ENCODE results near the gene METTL8. TPM values are rescaled to one million over a fixed set of nuclear protein-coding genes. Genes with fewer than 3 reads are reported as not detected.
"Not testable (repeated sequence)": the region's sequence is repeated elsewhere in the genome, so short reads cannot be mapped to it uniquely, and the experiment has no call there.

Gene METTL8
- total RNA-seq, 4 donors from 2014 or later: 6.9 to 33.0 (median 17.7) TPM

- no peak for DNase-seq
- Histone ChIP-seq H3K36me3 (no peaks in the 10 kb centered on the region), H3K27me3 (no peaks in the 10 kb centered on the region), H3K27ac (no peak overlapping the region), H3K9me3 (peaks cover 0 to 4% of the 10 kb centered on the region in 2 donors), H3K4me1 (no peaks in the 10 kb centered on the region), H3K4me3 (no peak overlapping the region)
- intact Hi-C loops (cut with DNase I; ENCODE audit: low total_unique reads): no loop called here
- TF ChIP-seq POLR2A (IDR thresholded peaks at IDR 0.05): no peak
- TF ChIP-seq, protein P1, sequence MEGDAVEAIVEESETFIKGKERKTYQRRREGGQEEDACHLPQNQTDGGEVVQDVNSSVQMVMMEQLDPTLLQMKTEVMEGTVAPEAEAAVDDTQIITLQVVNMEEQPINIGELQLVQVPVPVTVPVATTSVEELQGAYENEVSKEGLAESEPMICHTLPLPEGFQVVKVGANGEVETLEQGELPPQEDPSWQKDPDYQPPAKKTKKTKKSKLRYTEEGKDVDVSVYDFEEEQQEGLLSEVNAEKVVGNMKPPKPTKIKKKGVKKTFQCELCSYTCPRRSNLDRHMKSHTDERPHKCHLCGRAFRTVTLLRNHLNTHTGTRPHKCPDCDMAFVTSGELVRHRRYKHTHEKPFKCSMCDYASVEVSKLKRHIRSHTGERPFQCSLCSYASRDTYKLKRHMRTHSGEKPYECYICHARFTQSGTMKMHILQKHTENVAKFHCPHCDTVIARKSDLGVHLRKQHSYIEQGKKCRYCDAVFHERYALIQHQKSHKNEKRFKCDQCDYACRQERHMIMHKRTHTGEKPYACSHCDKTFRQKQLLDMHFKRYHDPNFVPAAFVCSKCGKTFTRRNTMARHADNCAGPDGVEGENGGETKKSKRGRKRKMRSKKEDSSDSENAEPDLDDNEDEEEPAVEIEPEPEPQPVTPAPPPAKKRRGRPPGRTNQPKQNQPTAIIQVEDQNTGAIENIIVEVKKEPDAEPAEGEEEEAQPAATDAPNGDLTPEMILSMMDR (IDR thresholded peaks at IDR 0.05): no peak
Measured at GRCh38 chr2:171365232-171365631, 68.6 kb downstream of the METTL8 start.

GRCh38 chr2:171362396-171362795, 71.4 kb downstream of the METTL8 start:
- no peak for DNase-seq
- Histone ChIP-seq H3K36me3 (no peaks in the 10 kb centered on the region), H3K27ac (no peak overlapping the region), H3K27me3 (no peaks in the 10 kb centered on the region), H3K9me3 (peaks cover 0 to 4% of the 10 kb centered on the region in 2 donors), H3K4me1 (no peaks in the 10 kb centered on the region), H3K4me3 (no peak overlapping the region)
- TF ChIP-seq POLR2A (IDR thresholded peaks at IDR 0.05): no peak
- TF ChIP-seq, protein P1 (IDR thresholded peaks at IDR 0.05): no peak
- intact Hi-C loops (cut with DNase I; ENCODE audit: low total_unique reads): no loop called here

DNA sequence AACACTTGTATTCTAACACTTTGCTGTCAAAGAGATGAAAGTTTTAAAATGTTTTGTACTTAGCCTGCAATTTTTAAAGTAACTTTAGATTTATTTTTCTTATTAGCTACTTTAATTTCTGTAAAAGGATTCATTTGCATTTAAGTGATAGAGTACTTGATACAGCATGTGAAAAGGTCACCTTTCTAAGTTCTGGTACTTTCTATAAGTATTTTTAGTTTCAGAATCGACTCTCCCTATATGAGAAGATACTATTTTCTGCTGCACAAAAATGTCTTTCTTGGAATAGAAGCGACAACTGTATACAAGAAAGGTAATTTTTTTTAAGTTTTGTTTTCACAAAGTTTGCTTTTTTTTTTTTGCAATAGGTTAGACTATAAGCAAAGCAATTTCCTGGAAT, 72.9 kb downstream of the METTL8 start:
- Histone ChIP-seq H3K27ac (no peak overlapping the region), H3K4me3 (no peak overlapping the region), H3K27me3 (no peaks in the 10 kb centered on the region), H3K36me3 (no peaks in the 10 kb centered on the region), H3K9me3 (peaks cover 0 to under 1% of the 10 kb centered on the region in 2 donors), H3K4me1 (no peaks in the 10 kb centered on the region)
- intact Hi-C loops (cut with DNase I; ENCODE audit: low total_unique reads): no loop called here
- no peak for DNase-seq
- TF ChIP-seq, protein P1 (IDR thresholded peaks at IDR 0.05): no peak
- TF ChIP-seq POLR2A (IDR thresholded peaks at IDR 0.05): no peak

DNA sequence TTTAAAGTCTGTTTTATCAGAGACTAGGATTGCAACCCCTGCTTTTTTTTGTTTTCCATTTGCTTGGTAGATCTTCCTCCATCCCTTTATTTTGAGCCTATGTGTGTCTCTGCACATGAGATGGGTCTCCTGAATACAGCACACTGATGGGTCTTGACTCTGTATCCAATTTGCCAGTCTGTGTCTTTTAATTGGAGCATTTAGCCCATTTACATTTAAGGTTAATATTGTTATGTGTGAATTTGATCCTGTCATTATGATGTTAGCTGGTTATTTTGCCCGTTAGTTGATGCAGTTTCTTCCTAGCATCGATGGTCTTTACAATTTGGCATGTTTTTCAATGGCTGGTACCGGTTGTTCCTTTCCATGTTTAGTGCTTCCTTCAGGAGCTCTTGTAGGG, 80.0 kb downstream of the METTL8 start:
- H3K27me3 ChIP-seq; DNase-seq; H3K4me1 ChIP-seq; intact Hi-C loops (cut with DNase I; ENCODE audit: low total_unique reads); H3K36me3 ChIP-seq; H3K4me3 ChIP-seq; H3K27ac ChIP-seq; H3K9me3 ChIP-seq: not testable (repeated sequence)

GRCh38 chr2:171348056-171348455, 85.7 kb downstream of the METTL8 start:
- Histone ChIP-seq H3K36me3 (no peaks in the 10 kb centered on the region), H3K27ac (no peak overlapping the region), H3K9me3 (no peaks in the 10 kb centered on the region), H3K27me3 (no peaks in the 10 kb centered on the region), H3K4me1 (no peaks in the 10 kb centered on the region), H3K4me3 (no peak overlapping the region)
- TF ChIP-seq POLR2A (IDR thresholded peaks at IDR 0.05): no peak
- TF ChIP-seq, protein P1 (IDR thresholded peaks at IDR 0.05): no peak
- intact Hi-C loops (cut with DNase I; ENCODE audit: low total_unique reads): no loop called here
- no peak for DNase-seq

DNA sequence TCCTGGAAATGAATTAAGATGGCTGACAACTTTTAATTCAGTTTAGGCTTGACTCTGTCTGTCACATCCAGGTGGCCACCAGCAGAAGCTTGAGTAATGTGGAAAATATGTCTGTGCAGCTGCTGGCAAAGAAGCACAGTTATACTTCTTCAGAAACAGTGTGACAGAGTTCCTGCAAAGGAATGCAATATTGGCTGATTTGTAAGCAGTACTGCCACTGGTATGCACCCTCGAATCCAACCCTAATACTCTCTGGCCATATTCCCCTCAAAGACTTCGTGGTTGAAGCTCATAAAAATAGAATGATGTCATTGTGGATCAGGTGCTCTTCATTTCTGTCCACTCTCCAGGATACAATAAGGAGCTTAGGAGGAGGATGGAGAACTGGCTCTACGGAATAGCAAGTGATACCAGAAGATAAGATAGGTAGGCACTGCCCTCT, 86.2 kb downstream of the METTL8 start:
- intact Hi-C loops (cut with DNase I; ENCODE audit: low total_unique reads): no loop called here
- H3K27ac ChIP-seq: no peak overlapping the region

More for the DNA sequence above, 86.2 kb downstream of the METTL8 start:
- no peaks in the 10 kb centered on the region for H3K27me3 ChIP-seq
- no peak for TF ChIP-seq POLR2A (IDR thresholded peaks at IDR 0.05)
- TF ChIP-seq, protein P1 (IDR thresholded peaks at IDR 0.05): no peak
- no peaks in the 10 kb centered on the region for H3K36me3 ChIP-seq
- H3K9me3 ChIP-seq: no peaks in the 10 kb centered on the region
- H3K4me3 ChIP-seq: no peak overlapping the region
- no peak for DNase-seq
- H3K4me1 ChIP-seq: no peaks in the 10 kb centered on the region

Data from uterus (tissue), 4 donors.